ENCODE results near the gene ITGB2. TPM values are rescaled to one million over a fixed set of nuclear protein-coding genes. Genes with fewer than 3 reads are reported as not detected.

ITGB2 gene
- total RNA-seq, 1 donor from 2014 or later = 370 TPM

- no peak overlapping the region for H3K4me3 ChIP-seq
- ATAC-seq (no peak), DNase-seq (no peak)
- intact Hi-C loops (cut with DNase I) = no loop called here
- no peaks in the 10 kb centered on the region for H3K36me3 ChIP-seq
- no peak overlapping the region for H3K27ac ChIP-seq
- TF ChIP-seq CTCF (IDR thresholded peaks at IDR 0.05) = no peak
- no peaks in the 10 kb centered on the region for H3K27me3 ChIP-seq
- H3K4me1 ChIP-seq = no peaks in the 10 kb centered on the region
- H3K9me3 ChIP-seq = no peaks in the 10 kb centered on the region
These were observed 81.7 kb downstream of the ITGB2 start for GRCh38 chr21:44838951-44839350.

- intact Hi-C loops (cut with DNase I) = no loop called here
- TF ChIP-seq CTCF (IDR thresholded peaks at IDR 0.05) = no peak
- H3K27me3 ChIP-seq = no peaks in the 10 kb centered on the region
- H3K9me3 ChIP-seq = no peaks in the 10 kb centered on the region
- no peaks in the 10 kb centered on the region for H3K4me1 ChIP-seq
- no peak overlapping the region for H3K27ac ChIP-seq
- H3K4me3 ChIP-seq = no peak overlapping the region
- DNase-seq (no peak), ATAC-seq (no peak)
- H3K36me3 ChIP-seq = no peaks in the 10 kb centered on the region
These were observed 82.4 kb downstream of the ITGB2 start for GRCh38 chr21:44838039-44838895.

GRCh38 chr21:44837537-44837936 is 83.2 kb downstream of the ITGB2 start:
- Histone ChIP-seq H3K36me3 (no peaks in the 10 kb centered on the region), H3K27me3 (no peaks in the 10 kb centered on the region), H3K27ac (no peak overlapping the region), H3K4me1 (no peaks in the 10 kb centered on the region), H3K4me3 (no peak overlapping the region), H3K9me3 (no peaks in the 10 kb centered on the region)
- ATAC-seq (no peak), DNase-seq (no peak)
- intact Hi-C loops (cut with DNase I) = no loop called here
- no peak for TF ChIP-seq CTCF (IDR thresholded peaks at IDR 0.05)

GRCh38 chr21:44836666-44837471 is 83.8 kb downstream of the ITGB2 start:
- Histone ChIP-seq H3K27ac (no peak overlapping the region), H3K27me3 (no peaks in the 10 kb centered on the region), H3K9me3 (no peaks in the 10 kb centered on the region), H3K4me1 (no peaks in the 10 kb centered on the region), H3K4me3 (no peak overlapping the region), H3K36me3 (no peaks in the 10 kb centered on the region)
- TF ChIP-seq CTCF (IDR thresholded peaks at IDR 0.05) = no peak
- intact Hi-C loops (cut with DNase I) = no loop called here
- no peak for DNase-seq
- peak; percentile 79 for ATAC-seq

GRCh38 chr21:44836349-44836665 is 84.4 kb downstream of the ITGB2 start:
- DNase-seq (no peak), ATAC-seq (no peak)
- intact Hi-C loops (cut with DNase I) = no loop called here
- TF ChIP-seq CTCF (IDR thresholded peaks at IDR 0.05) = no peak
- Histone ChIP-seq H3K36me3 (no peaks in the 10 kb centered on the region), H3K4me1 (no peaks in the 10 kb centered on the region), H3K9me3 (no peaks in the 10 kb centered on the region), H3K27me3 (no peaks in the 10 kb centered on the region), H3K4me3 (no peak overlapping the region), H3K27ac (no peak overlapping the region)

Other genes with a start within 250 kb of the ITGB2 start
- not detected for gene KRTAP12-1, start 238.7 kb downstream of the ITGB2 start, total RNA-seq
- gene KRTAP10-12, start 223.7 kb downstream of the ITGB2 start, total RNA-seq = not detected
- 0.23 TPM for gene TSPEAR, start 209.3 kb downstream of the ITGB2 start, total RNA-seq
- gene UBE2G2, start 119.1 kb downstream of the ITGB2 start, total RNA-seq = 78.8 TPM
- gene SUMO3, start 102.8 kb downstream of the ITGB2 start, total RNA-seq = 85.0 TPM
- gene PTTG1IP, start 47.2 kb downstream of the ITGB2 start, total RNA-seq = 244 TPM
- 22.8 TPM for gene SLX9, start 19.1 kb upstream of the ITGB2 start, total RNA-seq
- 73.6 TPM for gene ADARB1, start 153.7 kb upstream of the ITGB2 start, total RNA-seq